GM23338 (cell line): ENCODE data around the gene CDK5RAP1. TPM values are rescaled to one million over a fixed set of nuclear protein-coding genes. Genes with fewer than 3 reads are reported as not detected.

Source experiments
- ATAC-seq: fragments of 200-7000 bp; cut with Tn5 transposase; 3 replicates; pipeline ENCODE4 v1.9.1; 2020
- DNase-seq: peaks from one replicate; pipeline ENCODE4 v3.0.0-alpha.2; 2015; ENCODE audit warnings: low spot score
- H2AFZ ChIP-seq: fragments of 200-600 bp; sonication (generic); 2 replicates; pipeline ENCODE4 v1.8.0; 2016; ENCODE audit warnings: antibody characterized with exemption, mild to moderate bottlenecking, moderate library complexity
- H3F3A ChIP-seq: fragments of 200-600 bp; sonication (generic); replicated peaks from 2 replicates; pipeline ENCODE4 v1.8.0; 2017; ENCODE audit warnings: antibody characterized with exemption, mixed run types, low read depth
- H3K27ac ChIP-seq: fragments of 200-600 bp; sonication (generic); 2 replicates; pipeline ENCODE4 v1.6.1; 2016; ENCODE audit warnings: low read depth
- H3K27me3 ChIP-seq: fragments of 200-600 bp; sonication (generic); 2 replicates; pipeline ENCODE4 v1.8.0; 2016; ENCODE audit warnings: mild to moderate bottlenecking, mixed run types, moderate library complexity; ENCODE audit not compliant: insufficient read depth
- H3K36me3 ChIP-seq: fragments of 200-600 bp; sonication (generic); 2 replicates; pipeline ENCODE4 v1.8.0; 2016; ENCODE audit warnings: mild to moderate bottlenecking; ENCODE audit not compliant: insufficient read depth
- H3K4me1 ChIP-seq: fragments of 200-600 bp; sonication (generic); 2 replicates; pipeline ENCODE4 v1.8.0; 2016; ENCODE audit warnings: mild to moderate bottlenecking, moderate library complexity; ENCODE audit not compliant: insufficient read depth
- H3K4me2 ChIP-seq: fragments of 200-600 bp; sonication (generic); 2 replicates; pipeline ENCODE4 v1.7.1; 2017; ENCODE audit warnings: mixed run types
- H3K4me3 ChIP-seq: fragments of 200-600 bp; sonication (generic); 2 replicates; pipeline ENCODE4 v1.6.1; 2016; ENCODE audit warnings: mixed run types
- H3K79me2 ChIP-seq: fragments of 200-600 bp; sonication (generic); replicated peaks from 2 replicates; pipeline ENCODE4 v1.8.0; 2017; ENCODE audit warnings: mild to moderate bottlenecking; ENCODE audit not compliant: insufficient read depth
- H3K9me2 ChIP-seq: fragments of 200-600 bp; sonication (generic); 2 replicates; pipeline ENCODE4 v1.8.0; 2017; ENCODE audit not compliant: insufficient read depth
- H4K20me1 ChIP-seq: fragments of 200-600 bp; sonication (generic); replicated peaks from 2 replicates; pipeline ENCODE4 v1.8.0; 2017; ENCODE audit warnings: mild to moderate bottlenecking; ENCODE audit not compliant: insufficient read depth
- H3K27ac Mint-ChIP-seq: 2 replicates; pipeline ENCODE4 v1.8.0; 2020; ENCODE audit warnings: inconsistent platforms, mild to moderate bottlenecking, moderate library complexity, mixed read lengths
- H3K27me3 Mint-ChIP-seq: 3 replicates; pipeline ENCODE4 v1.8.0; 2022; ENCODE audit warnings: low read depth, mild to moderate bottlenecking, moderate library complexity, mixed read lengths, inconsistent platforms; ENCODE audit not compliant: insufficient read depth, poor library complexity
- H3K36me3 Mint-ChIP-seq: 3 replicates; pipeline ENCODE4 v1.8.0; 2021; ENCODE audit warnings: low read depth, mild to moderate bottlenecking, inconsistent platforms, moderate library complexity, mixed read lengths
- H3K4me1 Mint-ChIP-seq: 3 replicates; pipeline ENCODE4 v1.8.0; 2020; ENCODE audit warnings: mild to moderate bottlenecking, inconsistent platforms, mixed read lengths
- H3K4me3 Mint-ChIP-seq: 3 replicates; pipeline ENCODE4 v1.8.0; 2021; ENCODE audit warnings: moderate library complexity, mild to moderate bottlenecking, inconsistent platforms, mixed read lengths
- H3K9me3 Mint-ChIP-seq: 3 replicates; pipeline ENCODE4 v1.8.0; 2020; ENCODE audit warnings: moderate library complexity, mild to moderate bottlenecking, inconsistent platforms, mixed read lengths
- CREB1 ChIP-seq: fragments of 250-450 bp; sonication (Bioruptor Pico); IDR thresholded peaks from 2 replicates; pipeline ENCODE4 v1.5.0; 2020; ENCODE audit warnings: low read depth, mild to moderate bottlenecking, moderate library complexity
- EZH2 ChIP-seq: fragments of 200-600 bp; sonication (generic); IDR thresholded peaks from one replicate; pipeline ENCODE4 v1.8.0; 2017; ENCODE audit warnings: antibody characterized with exemption, mild to moderate bottlenecking, low read depth; ENCODE audit not compliant: unreplicated experiment
- EZH2phosphoT487 ChIP-seq: fragments of 200-600 bp; sonication (generic); IDR thresholded peaks from one replicate; pipeline ENCODE4 v1.8.1; 2018; ENCODE audit warnings: antibody characterized with exemption; ENCODE audit not compliant: unreplicated experiment
- JUNB ChIP-seq: IDR thresholded peaks from one replicate; pipeline ENCODE4 v1.6.1; 2016; ENCODE audit warnings: antibody characterized with exemption; ENCODE audit not compliant: unreplicated experiment
- NANOG ChIP-seq: IDR thresholded peaks from 2 replicates; pipeline ENCODE4 v1.6.1; 2016; ENCODE audit warnings: antibody characterized with exemption, borderline replicate concordance
- STAT1 ChIP-seq: IDR thresholded peaks from one replicate; pipeline ENCODE4 v1.6.1; 2016; ENCODE audit warnings: antibody characterized with exemption; ENCODE audit not compliant: unreplicated experiment
- ZNF114 ChIP-seq: fragments of 250-450 bp; sonication (Bioruptor Pico); IDR thresholded peaks from 2 replicates; pipeline ENCODE4 v1.5.0; 2020; ENCODE audit warnings: mild to moderate bottlenecking, moderate library complexity
- ZNF331 ChIP-seq: fragments of 250-450 bp; sonication (Bioruptor Pico); IDR thresholded peaks from 2 replicates; pipeline ENCODE4 v1.5.0; 2020; ENCODE audit warnings: low read depth, mild to moderate bottlenecking, moderate library complexity
- polyA plus RNA-seq: library from polyadenylated mRNA; unstranded; fragments of >200 nt; fragmentation: Nextera tagmentation; extraction: Ambion mirVana; gene quantifications from 2 replicates; pipeline ENCODE4 v1.2.1, GENCODE V29; 2016
- total RNA-seq: library from RNA; depleted of rRNA; stranded (reverse); fragments of >200 nt; shearing (Covaris generic); gene quantifications from 2 replicates; pipeline ENCODE4 v1.2.3, GENCODE V29; 2014
- TF ChIP-seq, protein P1 (sequence below): fragments of 250-450 bp; sonication (Bioruptor Pico); IDR thresholded peaks from 2 replicates; pipeline ENCODE4 v1.5.0; 2020; ENCODE audit warnings: mild to moderate bottlenecking, moderate library complexity
- TF ChIP-seq, protein P2 (sequence below), 2 experiments: fragments of 200-600 bp in 1 of 2; sonication (generic) in 1 of 2; conservative IDR thresholded peaks; 2 replicates each; pipeline versions ENCODE4 v1.5.1 to v1.6.1; 2016 to 2017; ENCODE audit warnings: antibody characterized with exemption in 2 of 2, low read depth in 2 of 2, mild to moderate bottlenecking in 2 of 2, moderate library complexity in 1 of 2
- TF ChIP-seq, protein P3 (sequence below): IDR thresholded peaks from one replicate; pipeline ENCODE4 v1.6.1; 2018; ENCODE audit warnings: antibody characterized with exemption; ENCODE audit not compliant: unreplicated experiment

CDK5RAP1 gene
- total and polyA plus RNA-seq, 2 experiments from 2014 or later, result 33.8 to 38.1 TPM

DNA sequence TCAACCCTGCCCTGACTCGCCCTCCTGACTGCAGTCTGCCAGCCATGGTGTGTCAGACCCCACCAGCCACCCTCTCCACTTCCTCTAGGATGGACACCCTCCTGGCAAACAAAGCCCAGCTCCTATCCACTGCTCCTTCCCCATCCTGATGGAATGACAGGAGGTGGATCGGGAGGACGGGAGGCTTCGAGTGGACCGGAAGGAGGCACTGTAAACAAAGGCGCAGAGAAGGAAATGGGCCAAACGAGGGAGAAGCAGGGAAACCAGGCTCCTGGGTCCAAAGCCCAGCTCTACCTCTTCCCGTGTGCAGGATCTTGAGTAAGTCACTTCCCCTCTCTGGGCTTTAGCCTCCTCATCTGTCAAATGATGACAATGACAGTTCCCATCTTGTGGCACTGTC, 78.1 kb downstream of the CDK5RAP1 start:
- Histone ChIP-seq H3F3A (no peaks in the 10 kb centered on the region), H2AFZ (no peak overlapping the region), H3K9me2 (no peaks in the 10 kb centered on the region), H3K27ac (no peak overlapping the region), H3K4me1 (no peaks in the 10 kb centered on the region), H3K4me2 (no peak overlapping the region), H3K79me2 (no peaks in the 10 kb centered on the region), H3K36me3 (no peaks in the 10 kb centered on the region), H4K20me1 (no peaks in the 10 kb centered on the region), H3K27me3 (no peaks in the 10 kb centered on the region), H3K4me3 (no peak overlapping the region)
- H3K27ac Mint-ChIP-seq, result no peak overlapping the region
- no peak for ATAC-seq
- no peaks in the 10 kb centered on the region for H3K4me1 Mint-ChIP-seq
- no peaks in the 10 kb centered on the region for H3K36me3 Mint-ChIP-seq
- no peak for TF ChIP-seq STAT1
- no peak for TF ChIP-seq CREB1 (CRISPR knock-in tag)
- no peak for TF ChIP-seq JUNB
- H3K27me3 Mint-ChIP-seq, result peaks cover 9% of the 10 kb centered on the region
- no peak overlapping the region for H3K4me3 Mint-ChIP-seq
- no peaks in the 10 kb centered on the region; the same call in 2 of the 3 replicates for H3K9me3 Mint-ChIP-seq
- no peak for DNase-seq

- ATAC-seq (no peak), DNase-seq (no peak)
- no peak overlapping the region for H3K4me3 ChIP-seq
- H3K27ac ChIP-seq, result no peak overlapping the region
- H3K79me2 ChIP-seq, result no peaks in the 10 kb centered on the region
- no peaks in the 10 kb centered on the region for H4K20me1 ChIP-seq
- no peaks in the 10 kb centered on the region for H3K36me3 Mint-ChIP-seq
- no peaks in the 10 kb centered on the region for H3K4me1 ChIP-seq
- H3K9me3 Mint-ChIP-seq, result no peaks in the 10 kb centered on the region; the same call in 2 of the 3 replicates
- no peak overlapping the region for H2AFZ ChIP-seq
- no peak overlapping the region for H3K4me2 ChIP-seq
- no peaks in the 10 kb centered on the region for H3K27me3 ChIP-seq
- H3K27ac Mint-ChIP-seq, result no peak overlapping the region
- H3K27me3 Mint-ChIP-seq, result peaks cover 9% of the 10 kb centered on the region
- H3K9me2 ChIP-seq, result no peaks in the 10 kb centered on the region
- no peak overlapping the region for H3K4me3 Mint-ChIP-seq
- no peaks in the 10 kb centered on the region for H3K36me3 ChIP-seq
- H3K4me1 Mint-ChIP-seq, result no peaks in the 10 kb centered on the region
- no peaks in the 10 kb centered on the region for H3F3A ChIP-seq
- TF ChIP-seq STAT1 (no peak), NANOG (no peak), EZH2 (no peak), EZH2phosphoT487 (no peak), ZNF114 (CRISPR knock-in tag) (no peak), ZNF331 (CRISPR knock-in tag) (no peak), CREB1 (CRISPR knock-in tag) (no peak), JUNB (no peak)
- TF ChIP-seq, protein P1, sequence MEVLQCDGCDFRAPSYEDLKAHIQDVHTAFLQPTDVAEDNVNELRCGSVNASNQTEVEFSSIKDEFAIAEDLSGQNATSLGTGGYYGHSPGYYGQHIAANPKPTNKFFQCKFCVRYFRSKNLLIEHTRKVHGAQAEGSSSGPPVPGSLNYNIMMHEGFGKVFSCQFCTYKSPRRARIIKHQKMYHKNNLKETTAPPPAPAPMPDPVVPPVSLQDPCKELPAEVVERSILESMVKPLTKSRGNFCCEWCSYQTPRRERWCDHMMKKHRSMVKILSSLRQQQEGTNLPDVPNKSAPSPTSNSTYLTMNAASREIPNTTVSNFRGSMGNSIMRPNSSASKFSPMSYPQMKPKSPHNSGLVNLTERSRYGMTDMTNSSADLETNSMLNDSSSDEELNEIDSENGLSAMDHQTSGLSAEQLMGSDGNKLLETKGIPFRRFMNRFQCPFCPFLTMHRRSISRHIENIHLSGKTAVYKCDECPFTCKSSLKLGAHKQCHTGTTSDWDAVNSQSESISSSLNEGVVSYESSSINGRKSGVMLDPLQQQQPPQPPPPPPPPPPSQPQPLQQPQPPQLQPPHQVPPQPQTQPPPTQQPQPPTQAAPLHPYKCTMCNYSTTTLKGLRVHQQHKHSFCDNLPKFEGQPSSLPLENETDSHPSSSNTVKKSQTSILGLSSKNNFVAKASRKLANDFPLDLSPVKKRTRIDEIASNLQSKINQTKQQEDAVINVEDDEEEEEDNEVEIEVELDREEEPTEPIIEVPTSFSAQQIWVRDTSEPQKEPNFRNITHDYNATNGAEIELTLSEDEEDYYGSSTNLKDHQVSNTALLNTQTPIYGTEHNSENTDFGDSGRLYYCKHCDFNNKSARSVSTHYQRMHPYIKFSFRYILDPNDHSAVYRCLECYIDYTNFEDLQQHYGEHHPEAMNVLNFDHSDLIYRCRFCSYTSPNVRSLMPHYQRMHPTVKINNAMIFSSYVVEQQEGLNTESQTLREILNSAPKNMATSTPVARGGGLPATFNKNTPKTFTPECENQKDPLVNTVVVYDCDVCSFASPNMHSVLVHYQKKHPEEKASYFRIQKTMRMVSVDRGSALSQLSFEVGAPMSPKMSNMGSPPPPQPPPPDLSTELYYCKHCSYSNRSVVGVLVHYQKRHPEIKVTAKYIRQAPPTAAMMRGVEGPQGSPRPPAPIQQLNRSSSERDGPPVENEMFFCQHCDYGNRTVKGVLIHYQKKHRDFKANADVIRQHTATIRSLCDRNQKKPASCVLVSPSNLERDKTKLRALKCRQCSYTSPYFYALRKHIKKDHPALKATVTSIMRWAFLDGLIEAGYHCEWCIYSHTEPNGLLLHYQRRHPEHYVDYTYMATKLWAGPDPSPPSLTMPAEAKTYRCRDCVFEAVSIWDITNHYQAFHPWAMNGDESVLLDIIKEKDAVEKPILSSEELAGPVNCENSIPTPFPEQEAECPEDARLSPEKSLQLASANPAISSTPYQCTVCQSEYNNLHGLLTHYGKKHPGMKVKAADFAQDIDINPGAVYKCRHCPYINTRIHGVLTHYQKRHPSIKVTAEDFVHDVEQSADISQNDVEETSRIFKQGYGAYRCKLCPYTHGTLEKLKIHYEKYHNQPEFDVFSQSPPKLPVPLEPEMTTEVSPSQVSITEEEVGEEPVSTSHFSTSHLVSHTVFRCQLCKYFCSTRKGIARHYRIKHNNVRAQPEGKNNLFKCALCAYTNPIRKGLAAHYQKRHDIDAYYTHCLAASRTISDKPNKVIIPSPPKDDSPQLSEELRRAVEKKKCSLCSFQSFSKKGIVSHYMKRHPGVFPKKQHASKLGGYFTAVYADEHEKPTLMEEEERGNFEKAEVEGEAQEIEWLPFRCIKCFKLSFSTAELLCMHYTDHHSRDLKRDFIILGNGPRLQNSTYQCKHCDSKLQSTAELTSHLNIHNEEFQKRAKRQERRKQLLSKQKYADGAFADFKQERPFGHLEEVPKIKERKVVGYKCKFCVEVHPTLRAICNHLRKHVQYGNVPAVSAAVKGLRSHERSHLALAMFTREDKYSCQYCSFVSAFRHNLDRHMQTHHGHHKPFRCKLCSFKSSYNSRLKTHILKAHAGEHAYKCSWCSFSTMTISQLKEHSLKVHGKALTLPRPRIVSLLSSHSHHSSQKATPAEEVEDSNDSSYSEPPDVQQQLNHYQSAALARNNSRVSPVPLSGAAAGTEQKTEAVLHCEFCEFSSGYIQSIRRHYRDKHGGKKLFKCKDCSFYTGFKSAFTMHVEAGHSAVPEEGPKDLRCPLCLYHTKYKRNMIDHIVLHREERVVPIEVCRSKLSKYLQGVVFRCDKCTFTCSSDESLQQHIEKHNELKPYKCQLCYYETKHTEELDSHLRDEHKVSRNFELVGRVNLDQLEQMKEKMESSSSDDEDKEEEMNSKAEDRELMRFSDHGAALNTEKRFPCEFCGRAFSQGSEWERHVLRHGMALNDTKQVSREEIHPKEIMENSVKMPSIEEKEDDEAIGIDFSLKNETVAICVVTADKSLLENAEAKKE (CRISPR knock-in tag), result no peak
- TF ChIP-seq, protein P2, sequence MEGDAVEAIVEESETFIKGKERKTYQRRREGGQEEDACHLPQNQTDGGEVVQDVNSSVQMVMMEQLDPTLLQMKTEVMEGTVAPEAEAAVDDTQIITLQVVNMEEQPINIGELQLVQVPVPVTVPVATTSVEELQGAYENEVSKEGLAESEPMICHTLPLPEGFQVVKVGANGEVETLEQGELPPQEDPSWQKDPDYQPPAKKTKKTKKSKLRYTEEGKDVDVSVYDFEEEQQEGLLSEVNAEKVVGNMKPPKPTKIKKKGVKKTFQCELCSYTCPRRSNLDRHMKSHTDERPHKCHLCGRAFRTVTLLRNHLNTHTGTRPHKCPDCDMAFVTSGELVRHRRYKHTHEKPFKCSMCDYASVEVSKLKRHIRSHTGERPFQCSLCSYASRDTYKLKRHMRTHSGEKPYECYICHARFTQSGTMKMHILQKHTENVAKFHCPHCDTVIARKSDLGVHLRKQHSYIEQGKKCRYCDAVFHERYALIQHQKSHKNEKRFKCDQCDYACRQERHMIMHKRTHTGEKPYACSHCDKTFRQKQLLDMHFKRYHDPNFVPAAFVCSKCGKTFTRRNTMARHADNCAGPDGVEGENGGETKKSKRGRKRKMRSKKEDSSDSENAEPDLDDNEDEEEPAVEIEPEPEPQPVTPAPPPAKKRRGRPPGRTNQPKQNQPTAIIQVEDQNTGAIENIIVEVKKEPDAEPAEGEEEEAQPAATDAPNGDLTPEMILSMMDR (conservative IDR thresholded peaks at IDR 0.05; ENCODE audit: low read depth in 2 of 2), result no peak
- TF ChIP-seq, protein P3, sequence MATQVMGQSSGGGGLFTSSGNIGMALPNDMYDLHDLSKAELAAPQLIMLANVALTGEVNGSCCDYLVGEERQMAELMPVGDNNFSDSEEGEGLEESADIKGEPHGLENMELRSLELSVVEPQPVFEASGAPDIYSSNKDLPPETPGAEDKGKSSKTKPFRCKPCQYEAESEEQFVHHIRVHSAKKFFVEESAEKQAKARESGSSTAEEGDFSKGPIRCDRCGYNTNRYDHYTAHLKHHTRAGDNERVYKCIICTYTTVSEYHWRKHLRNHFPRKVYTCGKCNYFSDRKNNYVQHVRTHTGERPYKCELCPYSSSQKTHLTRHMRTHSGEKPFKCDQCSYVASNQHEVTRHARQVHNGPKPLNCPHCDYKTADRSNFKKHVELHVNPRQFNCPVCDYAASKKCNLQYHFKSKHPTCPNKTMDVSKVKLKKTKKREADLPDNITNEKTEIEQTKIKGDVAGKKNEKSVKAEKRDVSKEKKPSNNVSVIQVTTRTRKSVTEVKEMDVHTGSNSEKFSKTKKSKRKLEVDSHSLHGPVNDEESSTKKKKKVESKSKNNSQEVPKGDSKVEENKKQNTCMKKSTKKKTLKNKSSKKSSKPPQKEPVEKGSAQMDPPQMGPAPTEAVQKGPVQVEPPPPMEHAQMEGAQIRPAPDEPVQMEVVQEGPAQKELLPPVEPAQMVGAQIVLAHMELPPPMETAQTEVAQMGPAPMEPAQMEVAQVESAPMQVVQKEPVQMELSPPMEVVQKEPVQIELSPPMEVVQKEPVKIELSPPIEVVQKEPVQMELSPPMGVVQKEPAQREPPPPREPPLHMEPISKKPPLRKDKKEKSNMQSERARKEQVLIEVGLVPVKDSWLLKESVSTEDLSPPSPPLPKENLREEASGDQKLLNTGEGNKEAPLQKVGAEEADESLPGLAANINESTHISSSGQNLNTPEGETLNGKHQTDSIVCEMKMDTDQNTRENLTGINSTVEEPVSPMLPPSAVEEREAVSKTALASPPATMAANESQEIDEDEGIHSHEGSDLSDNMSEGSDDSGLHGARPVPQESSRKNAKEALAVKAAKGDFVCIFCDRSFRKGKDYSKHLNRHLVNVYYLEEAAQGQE, result no peak
Measured at GRCh38 chr20:33322456-33322855, 78.9 kb downstream of the CDK5RAP1 start.
